A204.1 (cell line): ENCODE results near the gene TXNL1.

ENCODE experiments used
- FAIRE-seq: peaks from 2 replicates; lab custom pipeline; 2012; peaks lifted over from hg19 to GRCh38; lab: Jason Lieb, UNC

TXNL1 gene

DNA sequence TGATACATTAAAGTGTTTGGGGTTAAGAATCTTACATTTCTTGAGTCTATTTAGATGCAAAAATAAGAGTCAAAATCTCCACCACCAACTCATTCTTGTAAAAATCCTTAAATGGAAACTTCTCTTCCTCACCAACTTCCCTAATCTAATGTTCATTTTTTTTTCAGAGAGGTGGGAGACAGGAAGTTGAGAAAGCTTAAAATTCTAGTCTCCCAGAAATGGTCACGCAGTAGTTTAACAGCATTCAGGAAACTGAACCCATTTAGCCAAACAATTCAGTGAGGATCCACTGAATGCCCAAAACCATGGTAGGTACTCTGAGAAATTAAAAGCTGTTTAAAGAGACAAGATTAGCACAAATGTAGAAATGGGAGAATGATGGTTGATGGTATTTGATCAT, 69.0 kb downstream of the TXNL1 start:
- no peak for FAIRE-seq

GRCh38 chr18:56568986-56569385, 69.4 kb downstream of the TXNL1 start:
- no peak for FAIRE-seq

- FAIRE-seq, result no peak
These were observed 72.6 kb downstream of the TXNL1 start for GRCh38 chr18:56565551-56566345.

DNA sequence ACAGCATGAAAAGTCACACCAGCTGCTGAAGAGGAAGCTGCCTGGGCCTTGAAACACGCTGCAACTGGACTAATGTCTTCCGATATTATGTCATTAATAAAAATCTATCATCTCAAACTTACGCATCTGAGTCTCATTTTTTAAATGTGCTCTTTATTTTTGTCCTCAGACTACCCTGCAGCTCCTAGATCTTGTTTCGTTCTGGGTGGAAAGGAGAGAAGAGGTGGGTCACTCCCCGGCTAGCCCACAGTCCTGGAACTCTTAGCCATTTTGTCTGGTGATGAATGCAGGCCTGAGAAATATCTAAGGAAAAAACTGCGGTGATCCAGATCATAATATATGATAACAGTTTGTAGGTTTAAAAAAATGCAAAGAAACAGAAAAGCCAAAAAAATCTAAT, 73.3 kb downstream of the TXNL1 start:
- no peak for FAIRE-seq

- FAIRE-seq, result no peak
These were observed 74.8 kb downstream of the TXNL1 start for GRCh38 chr18:56563568-56563967.

DNA sequence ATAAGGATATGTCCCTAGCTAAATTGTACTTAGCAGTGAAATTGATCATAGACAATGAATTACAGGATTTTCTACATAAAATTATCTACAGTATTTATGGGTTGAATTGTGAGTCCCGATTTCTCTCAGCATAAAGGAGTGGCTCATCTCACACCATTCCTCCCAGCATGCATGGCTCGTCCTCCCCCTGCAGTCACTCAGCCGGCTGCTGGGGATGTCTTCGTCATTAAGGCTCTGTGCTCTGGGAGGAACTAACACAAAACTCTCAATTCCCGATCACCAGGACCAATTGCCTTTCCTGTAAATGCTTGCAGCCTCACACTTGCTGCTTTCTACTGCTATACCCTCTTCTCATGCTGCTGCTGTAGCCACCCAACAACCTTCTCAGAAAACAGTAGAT, 75.9 kb downstream of the TXNL1 start:
- no peak for FAIRE-seq

- FAIRE-seq, result no peak
These were observed 77.4 kb downstream of the TXNL1 start for GRCh38 chr18:56560992-56561391.

DNA sequence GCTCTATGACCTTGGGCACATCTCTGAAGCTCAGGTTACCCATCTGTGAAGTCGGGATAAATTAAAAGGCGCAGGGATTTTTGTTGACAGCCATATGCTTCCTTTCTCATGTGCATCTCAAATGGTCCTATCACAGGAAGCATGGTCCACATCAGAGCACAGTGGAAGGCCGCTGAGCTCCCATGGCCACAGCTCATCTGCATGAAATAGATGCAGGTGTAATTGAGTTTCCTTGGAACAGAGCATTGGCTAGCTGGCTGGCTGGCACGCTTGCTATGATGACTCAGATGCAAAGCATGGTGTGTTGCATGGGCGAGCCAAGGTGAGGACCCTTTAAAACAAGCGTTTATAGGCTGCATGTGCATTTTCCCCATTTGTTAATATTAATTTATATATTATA, 79.3 kb downstream of the TXNL1 start:
- no peak for FAIRE-seq

DNA sequence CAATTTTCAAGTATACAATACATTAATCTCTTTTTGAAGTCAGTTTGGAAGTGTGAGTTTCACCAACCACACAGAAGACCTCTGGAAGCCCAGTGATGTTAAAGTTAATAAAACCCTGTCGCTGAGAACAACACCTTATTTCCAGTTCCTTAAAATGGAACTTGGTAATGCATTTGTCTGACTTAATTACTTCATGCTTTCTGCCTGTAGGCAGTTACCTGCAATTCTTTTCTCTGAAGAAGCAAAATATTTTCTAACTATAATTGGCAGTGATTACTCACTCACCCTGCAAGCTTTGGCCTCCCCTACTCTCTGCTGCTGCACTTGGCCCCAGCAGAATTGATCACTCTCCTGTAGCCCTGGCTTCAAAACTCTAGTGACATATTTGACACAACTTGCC, 81.5 kb downstream of the TXNL1 start:
- FAIRE-seq, result no peak

DNA sequence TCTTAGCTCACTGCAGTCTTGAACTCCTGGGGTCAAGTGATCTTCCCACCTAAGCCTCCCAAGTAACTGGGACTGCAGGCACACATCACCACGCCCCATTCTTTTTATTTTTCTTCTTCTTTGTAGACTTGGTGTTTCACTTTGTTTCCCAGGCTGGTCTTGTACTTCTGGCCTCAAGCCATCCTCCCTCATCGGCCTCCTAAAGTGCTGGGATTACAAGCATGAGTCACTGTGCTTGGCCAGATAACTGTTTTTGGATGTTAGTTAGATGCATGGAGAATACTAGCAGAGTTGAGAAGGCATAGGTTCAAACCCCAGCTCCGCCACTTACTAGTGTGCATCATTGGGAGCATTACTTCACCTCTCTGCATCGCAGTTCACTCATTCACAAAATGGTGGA, 88.3 kb downstream of the TXNL1 start:
- no peak for FAIRE-seq
